DMS53 (cell line): ENCODE results near the gene GJC3.
"Not testable (repeated sequence)": the region's sequence is repeated elsewhere in the genome, so short reads cannot be mapped to it uniquely, and the experiment has no call there.

ENCODE experiments used
- DNase-seq: peaks from one replicate; lab custom pipeline; 2025; lab: John Stamatoyannopoulos, UW

Gene GJC3

GRCh38 chr7:99928994-99929729 lies at the start of gene GJC3:
TSS of gene GJC3 (minus strand) at chr7:99929620. CDS start at chr7:99929620, 0 bp downstream.
- DNase-seq = peak; percentile 91

- DNase-seq = no peak
Observed at GRCh38 chr7:99976626-99977025, 47.2 kb upstream of the GJC3 start.

GRCh38 chr7:99975782-99976521 lies 46.5 kb upstream of the GJC3 start, which contains the start of gene AZGP1:
TSS of gene AZGP1 (minus strand) at chr7:99976031. CDS start at chr7:99976020, 11 bp downstream.
- DNase-seq = peak; percentile 56

- DNase-seq = no peak
Observed at GRCh38 chr7:99974681-99975080, 45.3 kb upstream of the GJC3 start.

- DNase-seq = not testable (repeated sequence)
Observed at GRCh38 chr7:99973817-99974216, 44.4 kb upstream of the GJC3 start.

- DNase-seq = no peak
Observed at GRCh38 chr7:99971242-99971641, 41.8 kb upstream of the GJC3 start.

GRCh38 chr7:99969813-99970212 lies 40.4 kb upstream of the GJC3 start:
- peak; percentile 16 for DNase-seq

- DNase-seq = no peak
Observed at GRCh38 chr7:99969298-99969697, 39.9 kb upstream of the GJC3 start.

GRCh38 chr7:99958564-99959227 lies 29.3 kb upstream of the GJC3 start:
- no peak for DNase-seq

GRCh38 chr7:99955247-99955646 lies 25.8 kb upstream of the GJC3 start:
- DNase-seq = peak; percentile 90

- DNase-seq = not testable (repeated sequence)
Observed at GRCh38 chr7:99954643-99955042, 25.2 kb upstream of the GJC3 start.

- DNase-seq = no peak
Observed at GRCh38 chr7:99953649-99954048, 24.2 kb upstream of the GJC3 start.

GRCh38 chr7:99952649-99953048 lies 23.2 kb upstream of the GJC3 start:
- DNase-seq = not testable (repeated sequence)

- DNase-seq = not testable (repeated sequence)
Observed at GRCh38 chr7:99950819-99951218, 21.4 kb upstream of the GJC3 start.

GRCh38 chr7:99949645-99950228 lies 20.3 kb upstream of the GJC3 start:
- DNase-seq = peak; percentile 37

- DNase-seq = no peak
Observed at GRCh38 chr7:99947608-99948007, 18.2 kb upstream of the GJC3 start.

GRCh38 chr7:99944497-99945070 lies 15.2 kb upstream of the GJC3 start:
- DNase-seq = peak; percentile 46

GRCh38 chr7:99943641-99944496 lies 14.4 kb upstream of the GJC3 start:
- DNase-seq = peak; percentile 72

- no peak for DNase-seq
Observed at GRCh38 chr7:99938296-99938695, 8.9 kb upstream of the GJC3 start.

- not testable (repeated sequence) for DNase-seq
Observed at GRCh38 chr7:99935009-99935408, 5.6 kb upstream of the GJC3 start.

- DNase-seq = no peak
Observed at GRCh38 chr7:99930376-99930775, 956 bp upstream of the GJC3 start.
